DND-41 (cell line): ENCODE data around the gene WFIKKN2.

Experiments used
- ATAC-seq: fragments of 200-7000 bp; cut with Tn5 transposase; 3 replicates; pipeline ENCODE4 v1.9.1; 2021; ENCODE audit warnings: low read depth; ENCODE audit not compliant: insufficient read depth
- DNase-seq: peaks from one replicate; pipeline ENCODE4 v3.0.0-alpha.2; 2020
- H2AFZ ChIP-seq: 2 replicates; pipeline ENCODE4 v1.6.0; 2012; ENCODE audit warnings: low read depth, low read length
- H3K27ac ChIP-seq: 2 replicates; pipeline ENCODE4 v1.5.1; 2012; ENCODE audit warnings: low read length, inconsistent platforms
- H3K27me3 ChIP-seq: fragments of 200-600 bp; sonication (generic); 2 replicates; pipeline ENCODE4 v1.6.0; 2012; ENCODE audit warnings: low read length, mild to moderate bottlenecking, inconsistent platforms; ENCODE audit not compliant: insufficient read depth, poor library complexity
- H3K36me3 ChIP-seq: 2 replicates; pipeline ENCODE4 v1.5.1; 2012; ENCODE audit warnings: low read length, inconsistent platforms; ENCODE audit not compliant: insufficient read depth
- H3K4me1 ChIP-seq: 2 replicates; pipeline ENCODE4 v1.5.1; 2012; ENCODE audit warnings: mild to moderate bottlenecking, low read length; ENCODE audit not compliant: insufficient read depth
- H3K4me2 ChIP-seq: 2 replicates; pipeline ENCODE4 v1.6.0; 2012; ENCODE audit warnings: mild to moderate bottlenecking, moderate library complexity, low read length, inconsistent platforms; ENCODE audit not compliant: insufficient read depth
- H3K4me3 ChIP-seq, 2 experiments: fragments of 200-600 bp in 1 of 2; shearing (Covaris generic) in 1 of 2; 2 replicates each; pipeline ENCODE4 v1.5.1; 2012 to 2016; ENCODE audit warnings: inconsistent platforms in 2 of 2, low read length in 2 of 2, mild to moderate bottlenecking in 2 of 2, low read depth in 1 of 2, moderate library complexity in 1 of 2
- H3K79me2 ChIP-seq: 2 replicates; pipeline ENCODE4 v1.6.0; 2012; ENCODE audit warnings: low read length, inconsistent platforms; ENCODE audit not compliant: insufficient read depth
- H3K9ac ChIP-seq: 2 replicates; pipeline ENCODE4 v1.6.0; 2012; ENCODE audit warnings: low read depth, mild to moderate bottlenecking, inconsistent platforms, low read length, moderate library complexity
- H3K9me3 ChIP-seq: 2 replicates; pipeline ENCODE4 v1.5.1; 2012; ENCODE audit warnings: low read length, moderate library complexity, mild to moderate bottlenecking, inconsistent platforms; ENCODE audit not compliant: insufficient read depth, severe bottlenecking
- H4K20me1 ChIP-seq: 2 replicates; pipeline ENCODE4 v1.6.0; 2012; ENCODE audit warnings: low read length; ENCODE audit not compliant: insufficient read depth
- CTCF ChIP-seq: IDR thresholded peaks from 2 replicates; pipeline ENCODE4 v1.5.1; 2012; ENCODE audit warnings: borderline replicate concordance, low read length, moderate library complexity, mild to moderate bottlenecking; ENCODE audit not compliant: poor library complexity, severe bottlenecking; ENCODE audit errors: extremely low read depth
- EZH2 ChIP-seq: IDR thresholded peaks from 3 replicates; pipeline ENCODE4 v1.6.1; 2012; ENCODE audit warnings: borderline replicate concordance, low read depth, mild to moderate bottlenecking, moderate library complexity, low read length, inconsistent platforms; ENCODE audit not compliant: severe bottlenecking

WFIKKN2 gene

DNA sequence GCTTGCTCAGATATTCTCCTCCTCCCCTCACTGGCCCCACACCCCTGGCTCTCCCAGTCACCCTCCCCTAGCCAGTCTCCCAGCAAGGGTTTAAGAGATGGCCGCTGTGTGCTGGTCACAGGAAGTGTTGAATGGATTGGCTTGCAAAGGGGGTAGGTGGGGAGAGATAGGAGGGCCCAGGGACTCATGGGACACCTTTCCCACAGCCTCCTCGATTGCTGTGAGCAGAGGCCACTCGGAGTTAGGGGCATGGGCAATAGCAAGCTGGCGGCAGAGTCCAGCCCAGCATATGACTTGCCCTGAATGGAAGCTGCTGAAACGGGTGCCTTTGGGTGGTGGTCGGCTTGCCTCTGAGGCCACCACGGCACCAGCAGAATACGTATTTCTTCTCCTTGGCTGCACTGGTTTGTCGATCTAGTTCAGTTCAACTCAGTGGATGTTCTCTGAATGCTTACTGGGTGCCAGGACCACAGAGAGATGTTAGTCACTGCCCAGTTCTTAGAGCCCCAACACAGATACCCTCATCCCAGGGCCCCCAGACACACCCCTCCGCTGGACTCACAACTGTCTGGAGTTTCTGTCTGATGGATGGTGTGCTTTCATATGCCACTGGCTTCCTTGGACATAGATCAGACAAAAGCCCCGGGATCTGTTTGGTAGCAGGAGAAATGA lies 6.0 kb downstream of the WFIKKN2 start:
- no peaks in the 10 kb centered on the region for H3K27me3 ChIP-seq
- no peaks in the 10 kb centered on the region for H3K9me3 ChIP-seq
- H2AFZ ChIP-seq = no peak overlapping the region
- no peaks in the 10 kb centered on the region for H3K36me3 ChIP-seq
- no peak overlapping the region for H3K9ac ChIP-seq
- H3K4me2 ChIP-seq = no peak overlapping the region
- no peak overlapping the region for H3K27ac ChIP-seq
- no peak overlapping the region for H3K4me3 ChIP-seq
- H3K4me1 ChIP-seq = no peaks in the 10 kb centered on the region
- peaks cover 10% of the 10 kb centered on the region; the same call in 1 of the 2 replicates for H4K20me1 ChIP-seq
- no peak for DNase-seq
- ATAC-seq = no peak
- no peak for TF ChIP-seq CTCF
- TF ChIP-seq EZH2 = no peak
- H3K79me2 ChIP-seq = no peaks in the 10 kb centered on the region

DNA sequence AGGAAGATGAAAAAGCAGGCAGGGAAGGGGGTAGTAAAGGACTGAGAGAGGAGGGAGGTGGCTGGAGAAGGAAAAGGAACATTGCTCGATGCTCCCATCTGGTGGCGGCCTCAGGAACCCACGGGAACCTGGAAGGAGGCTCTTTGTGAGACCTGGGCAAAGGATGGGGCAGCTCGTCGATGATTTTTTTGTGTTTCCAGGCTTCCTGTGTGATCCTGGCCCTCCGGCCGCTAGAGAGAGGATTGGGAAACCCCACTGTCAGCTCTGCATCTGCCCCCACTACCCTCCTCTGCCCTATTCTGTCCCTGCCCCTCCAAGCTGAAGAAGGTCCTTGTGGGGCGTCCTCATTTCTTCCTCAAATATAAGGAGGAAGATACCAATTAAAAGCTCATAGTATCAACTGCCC lies 6.6 kb downstream of the WFIKKN2 start:
- Histone ChIP-seq H3K9me3 (no peaks in the 10 kb centered on the region), H3K4me2 (no peak overlapping the region), H3K79me2 (no peaks in the 10 kb centered on the region), H3K27ac (no peak overlapping the region), H3K4me1 (no peaks in the 10 kb centered on the region), H3K27me3 (no peaks in the 10 kb centered on the region), H3K4me3 (no peak overlapping the region), H3K36me3 (no peaks in the 10 kb centered on the region), H3K9ac (no peak overlapping the region), H2AFZ (no peak overlapping the region), H4K20me1 (peaks cover 8% of the 10 kb centered on the region; the same call in 1 of the 2 replicates)
- no peak for TF ChIP-seq EZH2
- peak; percentile 88 for TF ChIP-seq CTCF
- DNase-seq (peak; percentile 63), ATAC-seq (peak; percentile 92)

DNA sequence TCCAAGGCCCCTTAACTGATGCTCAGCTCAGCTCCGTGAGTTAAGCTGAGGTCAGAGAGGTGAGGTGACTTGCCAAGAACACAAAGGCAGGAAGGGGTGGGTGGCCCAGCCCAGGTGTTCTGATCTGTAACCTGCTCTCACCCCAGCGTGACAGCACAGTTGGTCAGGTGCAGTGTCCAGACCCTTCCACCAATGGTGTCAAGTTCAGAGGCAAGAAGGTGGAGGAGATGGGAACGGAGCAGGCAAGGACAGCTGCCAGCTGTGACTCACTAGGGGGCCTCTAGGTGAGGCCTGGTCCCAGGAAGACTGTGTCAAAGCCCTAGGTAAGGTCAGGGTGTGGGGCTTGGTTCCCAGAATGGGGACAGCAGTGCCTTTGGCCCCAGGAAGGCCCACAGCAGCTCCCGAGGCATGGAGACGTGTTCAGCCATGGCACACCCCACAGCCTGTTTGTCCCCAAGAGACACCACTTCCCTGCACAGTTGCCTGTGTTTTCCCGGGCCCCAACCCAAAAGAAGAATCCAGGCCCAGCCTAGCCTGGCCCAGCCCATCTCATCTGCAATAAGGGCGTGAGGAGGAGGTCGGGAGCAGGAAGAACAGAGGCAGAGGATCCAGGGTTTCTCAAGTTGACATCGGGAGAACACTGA lies 7.2 kb downstream of the WFIKKN2 start:
- Histone ChIP-seq H3K36me3 (no peaks in the 10 kb centered on the region), H3K4me3 (no peak overlapping the region), H3K9ac (no peak overlapping the region), H4K20me1 (peaks cover 2% of the 10 kb centered on the region; the same call in 1 of the 2 replicates), H3K4me1 (no peaks in the 10 kb centered on the region), H3K27ac (no peak overlapping the region), H3K79me2 (no peaks in the 10 kb centered on the region), H2AFZ (no peak overlapping the region), H3K27me3 (no peaks in the 10 kb centered on the region), H3K9me3 (no peaks in the 10 kb centered on the region), H3K4me2 (no peak overlapping the region)
- no peak for TF ChIP-seq CTCF
- TF ChIP-seq EZH2 = no peak
- ATAC-seq = no peak
- DNase-seq = no peak
